Fibroblast of lung (primary cell): ENCODE results near the gene APOBEC3B. TPM values are rescaled to one million over a fixed set of nuclear protein-coding genes. Genes with fewer than 3 reads are reported as not detected.

Experiments
- DNase-seq, 2 donors: peaks; one replicate each; pipeline versions ENCODE4 v3.0.0 to v3.0.0-alpha.2; 2010; ENCODE audit warnings: low read depth in 2 of 2
- H2AFZ ChIP-seq: 2 replicates; pipeline ENCODE4 v1.5.1; 2012; ENCODE audit warnings: low read length, control low read depth, inconsistent platforms
- H3K27ac ChIP-seq: 2 replicates; pipeline ENCODE4 v1.5.1; 2011; ENCODE audit warnings: low read length, control low read depth; ENCODE audit not compliant: insufficient read depth
- H3K27me3 ChIP-seq: 2 replicates; pipeline ENCODE4 v1.5.1; 2011; ENCODE audit warnings: mild to moderate bottlenecking, low read length; ENCODE audit not compliant: control insufficient read depth, insufficient read depth
- H3K36me3 ChIP-seq: 2 replicates; pipeline ENCODE4 v1.5.1; 2011; ENCODE audit warnings: low read length; ENCODE audit not compliant: control insufficient read depth, insufficient read depth
- H3K4me1 ChIP-seq: 2 replicates; pipeline ENCODE4 v1.5.1; 2011; ENCODE audit warnings: low read length; ENCODE audit not compliant: control insufficient read depth, insufficient read depth; ENCODE audit errors: extremely low read depth
- H3K4me2 ChIP-seq: 2 replicates; pipeline ENCODE4 v1.5.1; 2011; ENCODE audit warnings: low read length, control low read depth; ENCODE audit not compliant: insufficient read depth; ENCODE audit errors: extremely low read depth
- H3K4me3 ChIP-seq, 4 experiments: fragments of 200-600 bp in 1 of 4; sonication (generic) in 1 of 4; replicated peaks in 1 of 4; 2 replicates each; pipeline ENCODE4 v1.5.1; 2011 to 2016; ENCODE audit warnings: low read length in 4 of 4, low read depth in 3 of 4, mild to moderate bottlenecking in 3 of 4, control low read depth in 2 of 4, inconsistent platforms in 1 of 4, mixed read lengths in 1 of 4; ENCODE audit not compliant: insufficient read depth in 1 of 4; ENCODE audit errors: control extremely low read depth in 1 of 4
- H3K79me2 ChIP-seq: 2 replicates; pipeline ENCODE4 v1.5.1; 2012; ENCODE audit warnings: mild to moderate bottlenecking, low read length, inconsistent platforms; ENCODE audit not compliant: control insufficient read depth, insufficient read depth
- H3K9ac ChIP-seq: 2 replicates; pipeline ENCODE4 v1.5.1; 2011; ENCODE audit warnings: mild to moderate bottlenecking, low read length, control low read depth; ENCODE audit not compliant: insufficient read depth
- H3K9me3 ChIP-seq: 2 replicates; pipeline ENCODE4 v1.5.1; 2012; ENCODE audit warnings: low read depth, low read length; ENCODE audit not compliant: control insufficient read depth, insufficient read depth
- H4K20me1 ChIP-seq: 2 replicates; pipeline ENCODE4 v1.5.1; 2011; ENCODE audit warnings: low read length; ENCODE audit not compliant: control insufficient read depth, insufficient read depth; ENCODE audit errors: extremely low read depth
- CTCF ChIP-seq, 2 donors: IDR thresholded peaks in 1 of 2; conservative IDR thresholded peaks in 1 of 2; 1 replicate in 1 of 2; 2 replicates in 1 of 2; pipeline ENCODE4 v1.5.1; 2011 to 2012; ENCODE audit warnings: low read length in 2 of 2, control low read depth in 1 of 2, inconsistent platforms in 1 of 2, low read depth in 1 of 2, mild to moderate bottlenecking in 1 of 2
- EZH2 ChIP-seq: IDR thresholded peaks from 2 replicates; pipeline ENCODE4 v1.5.1; 2012; ENCODE audit warnings: low read length, control low read depth, mild to moderate bottlenecking; ENCODE audit errors: missing control alignments
- polyA plus RNA-seq, 2 donors: library from polyadenylated mRNA; depleted of rRNA in 1 of 2; stranded (reverse) in 1 of 2; unstranded in 1 of 2; fragments of >200 nt; gene quantifications; 2 replicates each; pipeline ENCODE4 v1.2.1, GENCODE V29; 2011 to 2012; ENCODE audit warnings: missing spikeins in 1 of 2
- total RNA-seq: library from RNA; depleted of rRNA; stranded (reverse); fragments of >200 nt; gene quantifications from 2 replicates; pipeline ENCODE4 v1.2.1, GENCODE V29; 2014

The APOBEC3B gene
- total and polyA plus RNA-seq, 2 donors (not counting 1 experiment from before 2014, with no cell fraction given): 2.3 to 10.3 TPM

- Histone ChIP-seq H4K20me1 (no peaks in the 10 kb centered on the region), H3K9ac (no peak overlapping the region)
Measured at GRCh38 chr22:38938221-38938620, 43.9 kb upstream of the APOBEC3B start.

GRCh38 chr22:38938925-38939324 is 43.2 kb upstream of the APOBEC3B start:
- H3K79me2 ChIP-seq: no peaks in the 10 kb centered on the region
- TF ChIP-seq EZH2: no peak
- no peaks in the 10 kb centered on the region for H3K9me3 ChIP-seq
- H3K9ac ChIP-seq: no peak overlapping the region
- H3K36me3 ChIP-seq: no peaks in the 10 kb centered on the region
- H4K20me1 ChIP-seq: no peaks in the 10 kb centered on the region
- H2AFZ ChIP-seq: no peak overlapping the region
- H3K4me1 ChIP-seq: no peaks in the 10 kb centered on the region
- no peak overlapping the region for H3K4me3 ChIP-seq
- no peak overlapping the region for H3K27ac ChIP-seq
- H3K27me3 ChIP-seq: peaks cover 12% of the 10 kb centered on the region
- DNase-seq: no peak
- H3K4me2 ChIP-seq: no peak overlapping the region

More at GRCh38 chr22:38938221-38938620, 43.9 kb upstream of the APOBEC3B start:
- no peak for DNase-seq
- Histone ChIP-seq H2AFZ (no peak overlapping the region), H3K4me3 (no peak overlapping the region), H3K9me3 (no peaks in the 10 kb centered on the region), H3K27me3 (peaks cover 7% of the 10 kb centered on the region), H3K27ac (no peak overlapping the region), H3K4me2 (no peak overlapping the region), H3K79me2 (no peaks in the 10 kb centered on the region), H3K4me1 (no peaks in the 10 kb centered on the region), H3K36me3 (no peaks in the 10 kb centered on the region)
- TF ChIP-seq CTCF (conservative IDR thresholded peaks at IDR 0.05 in 1 of 2, IDR thresholded peaks at IDR 0.05 in 1 of 2; ENCODE audit: low read depth in 1 of 2, low read length in 2 of 2): no peak
- TF ChIP-seq EZH2: no peak

- no peaks in the 10 kb centered on the region for H3K9me3 ChIP-seq
- no peak overlapping the region for H3K9ac ChIP-seq
- no peaks in the 10 kb centered on the region for H4K20me1 ChIP-seq
- no peaks in the 10 kb centered on the region for H3K79me2 ChIP-seq
- DNase-seq: peak in 1 of 2 donors; percentile 21
- H3K4me1 ChIP-seq: no peaks in the 10 kb centered on the region
- TF ChIP-seq CTCF (conservative IDR thresholded peaks at IDR 0.05 in 1 of 2, IDR thresholded peaks at IDR 0.05 in 1 of 2; ENCODE audit: low read depth in 1 of 2, low read length in 2 of 2): no peak
- TF ChIP-seq EZH2: no peak
- H2AFZ ChIP-seq: no peak overlapping the region
- no peak overlapping the region for H3K4me3 ChIP-seq
- H3K27me3 ChIP-seq: peaks cover 12% of the 10 kb centered on the region
- H3K36me3 ChIP-seq: no peaks in the 10 kb centered on the region
- H3K4me2 ChIP-seq: no peak overlapping the region
- H3K27ac ChIP-seq: no peak overlapping the region
Measured at GRCh38 chr22:38940811-38941384, 41.2 kb upstream of the APOBEC3B start.
